ENCODE measurements around the gene ZNF423.

DNA sequence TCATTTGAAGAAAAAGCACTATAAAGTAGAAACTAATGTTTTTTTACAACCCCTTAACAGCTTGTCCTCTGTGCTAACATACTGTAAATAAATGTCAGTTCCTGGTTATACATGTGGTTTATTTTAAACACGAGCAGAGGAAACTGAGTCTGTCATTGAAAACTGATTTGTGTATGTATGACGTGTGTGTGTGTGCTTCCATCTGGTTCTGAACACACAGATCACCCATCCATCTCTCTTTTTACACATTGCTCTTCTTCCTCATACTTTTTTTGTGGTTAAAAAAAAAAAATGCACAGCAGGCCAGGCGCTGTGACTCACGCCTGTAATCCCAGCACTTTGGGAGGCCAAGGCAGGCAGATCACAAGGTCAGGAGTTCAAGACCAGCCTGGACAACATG is 49.5 kb downstream of the ZNF423 start:
- TF ChIP-seq, protein P1, sequence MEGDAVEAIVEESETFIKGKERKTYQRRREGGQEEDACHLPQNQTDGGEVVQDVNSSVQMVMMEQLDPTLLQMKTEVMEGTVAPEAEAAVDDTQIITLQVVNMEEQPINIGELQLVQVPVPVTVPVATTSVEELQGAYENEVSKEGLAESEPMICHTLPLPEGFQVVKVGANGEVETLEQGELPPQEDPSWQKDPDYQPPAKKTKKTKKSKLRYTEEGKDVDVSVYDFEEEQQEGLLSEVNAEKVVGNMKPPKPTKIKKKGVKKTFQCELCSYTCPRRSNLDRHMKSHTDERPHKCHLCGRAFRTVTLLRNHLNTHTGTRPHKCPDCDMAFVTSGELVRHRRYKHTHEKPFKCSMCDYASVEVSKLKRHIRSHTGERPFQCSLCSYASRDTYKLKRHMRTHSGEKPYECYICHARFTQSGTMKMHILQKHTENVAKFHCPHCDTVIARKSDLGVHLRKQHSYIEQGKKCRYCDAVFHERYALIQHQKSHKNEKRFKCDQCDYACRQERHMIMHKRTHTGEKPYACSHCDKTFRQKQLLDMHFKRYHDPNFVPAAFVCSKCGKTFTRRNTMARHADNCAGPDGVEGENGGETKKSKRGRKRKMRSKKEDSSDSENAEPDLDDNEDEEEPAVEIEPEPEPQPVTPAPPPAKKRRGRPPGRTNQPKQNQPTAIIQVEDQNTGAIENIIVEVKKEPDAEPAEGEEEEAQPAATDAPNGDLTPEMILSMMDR (IDR thresholded peaks at IDR 0.05; ENCODE audit: insufficient read depth, low read depth, low read length), result no peak
- no peak for TF ChIP-seq EZH2 (IDR thresholded peaks at IDR 0.05; ENCODE audit: insufficient read depth, low read length)

Measured in astrocyte (in vitro differentiated cells and primary cell).